ENCODE results near the gene PDF.

The PDF gene

GRCh38 chr16:69323415-69323814, 7.0 kb downstream of the PDF start:
- Histone ChIP-seq H3K9me2 (replicated peaks; ENCODE audit: low read depth, low read length) (no peaks in the 10 kb centered on the region), H3K9ac (ENCODE audit: low read depth, low read length, poor library complexity, severe bottlenecking) (no peak overlapping the region), H2AFZ (ENCODE audit: low read length) (no peak overlapping the region), H3K79me2 (ENCODE audit: insufficient read depth, low read length) (peaks cover 71% of the 10 kb centered on the region), H3K4me3 (ENCODE audit: low read length, poor library complexity, severe bottlenecking) (no peak overlapping the region), H4K20me1 (ENCODE audit: insufficient read depth, low read length, poor library complexity, severe bottlenecking) (peaks cover 36% of the 10 kb centered on the region), H3K36me3 (ENCODE audit: insufficient read depth, low read length) (peaks cover 71% of the 10 kb centered on the region; the same call in 1 of the 2 replicates), H3F3A (ENCODE audit: low read depth) (peaks cover 7% of the 10 kb centered on the region; the same call in 1 of the 2 replicates), H3K4me1 (ENCODE audit: insufficient read depth, low read length, poor library complexity, severe bottlenecking) (peaks cover 26% of the 10 kb centered on the region), H3K27me3 (ENCODE audit: insufficient read depth, low read length, poor library complexity, severe bottlenecking) (no peaks in the 10 kb centered on the region), H3K4me2 (ENCODE audit: low read depth, low read length, poor library complexity, severe bottlenecking) (no peak overlapping the region), H3K9me3 (ENCODE audit: insufficient read depth, low read depth, low read length) (no peaks in the 10 kb centered on the region)
- no peak for TF ChIP-seq CTCF (conservative IDR thresholded peaks at IDR 0.05; ENCODE audit: low read length)
- TF ChIP-seq EZH2phosphoT487 (IDR thresholded peaks at IDR 0.05; ENCODE audit: borderline replicate concordance) = no peak

GRCh38 chr16:69322343-69322742, 8.0 kb downstream of the PDF start:
- H3K9ac ChIP-seq (ENCODE audit: low read depth, low read length, poor library complexity, severe bottlenecking) = no peak overlapping the region
- H2AFZ ChIP-seq (ENCODE audit: low read length) = no peak overlapping the region
- H3K79me2 ChIP-seq (ENCODE audit: insufficient read depth, low read length) = peaks cover 66% of the 10 kb centered on the region
- H3K27me3 ChIP-seq (ENCODE audit: insufficient read depth, low read length, poor library complexity, severe bottlenecking) = no peaks in the 10 kb centered on the region
- H3K4me2 ChIP-seq (ENCODE audit: low read depth, low read length, poor library complexity, severe bottlenecking) = no peak overlapping the region
- H3K9me3 ChIP-seq (ENCODE audit: insufficient read depth, low read depth, low read length) = no peaks in the 10 kb centered on the region
- no peak overlapping the region for H3K4me3 ChIP-seq (ENCODE audit: low read length, poor library complexity, severe bottlenecking)
- no peaks in the 10 kb centered on the region for H3K9me2 ChIP-seq (replicated peaks; ENCODE audit: low read depth, low read length)
- peaks cover 3% of the 10 kb centered on the region; the same call in 1 of the 2 replicates for H3F3A ChIP-seq (ENCODE audit: low read depth)
- H3K36me3 ChIP-seq (ENCODE audit: insufficient read depth, low read length) = peaks cover 78% of the 10 kb centered on the region; the same call in 1 of the 2 replicates
- peaks cover 21% of the 10 kb centered on the region for H3K4me1 ChIP-seq (ENCODE audit: insufficient read depth, low read length, poor library complexity, severe bottlenecking)
- H4K20me1 ChIP-seq (ENCODE audit: insufficient read depth, low read length, poor library complexity, severe bottlenecking) = peaks cover 32% of the 10 kb centered on the region
- TF ChIP-seq CTCF (conservative IDR thresholded peaks at IDR 0.05; ENCODE audit: low read length) (no peak), EZH2phosphoT487 (IDR thresholded peaks at IDR 0.05; ENCODE audit: borderline replicate concordance) (no peak)

- no peak overlapping the region for H3K4me2 ChIP-seq (ENCODE audit: low read depth, low read length, poor library complexity, severe bottlenecking)
- H3K4me3 ChIP-seq (ENCODE audit: low read length, poor library complexity, severe bottlenecking) = no peak overlapping the region
- H3K79me2 ChIP-seq (ENCODE audit: insufficient read depth, low read length) = peaks cover 63% of the 10 kb centered on the region
- H4K20me1 ChIP-seq (ENCODE audit: insufficient read depth, low read length, poor library complexity, severe bottlenecking) = peaks cover 20% of the 10 kb centered on the region
- no peaks in the 10 kb centered on the region for H3K9me3 ChIP-seq (ENCODE audit: insufficient read depth, low read depth, low read length)
- peaks cover 87% of the 10 kb centered on the region; the same call in 1 of the 2 replicates for H3K36me3 ChIP-seq (ENCODE audit: insufficient read depth, low read length)
- no peak overlapping the region for H2AFZ ChIP-seq (ENCODE audit: low read length)
- no peaks in the 10 kb centered on the region for H3K27me3 ChIP-seq (ENCODE audit: insufficient read depth, low read length, poor library complexity, severe bottlenecking)
- H3K9me2 ChIP-seq (replicated peaks; ENCODE audit: low read depth, low read length) = no peaks in the 10 kb centered on the region
- H3F3A ChIP-seq (ENCODE audit: low read depth) = no peaks in the 10 kb centered on the region
- H3K4me1 ChIP-seq (ENCODE audit: insufficient read depth, low read length, poor library complexity, severe bottlenecking) = peaks cover 12% of the 10 kb centered on the region
- no peak overlapping the region for H3K9ac ChIP-seq (ENCODE audit: low read depth, low read length, poor library complexity, severe bottlenecking)
- TF ChIP-seq EZH2phosphoT487 (IDR thresholded peaks at IDR 0.05; ENCODE audit: borderline replicate concordance) = no peak
- no peak for TF ChIP-seq CTCF (conservative IDR thresholded peaks at IDR 0.05; ENCODE audit: low read length)
These were observed 9.3 kb downstream of the PDF start for GRCh38 chr16:69321080-69321479.

Data from Loucy (cell line).